SU-DHL-6 (cell line): ENCODE results near the gene CDHR2.

ENCODE experiments used
- H2AFZ ChIP-seq: fragments of 200-600 bp; sonication (generic); 2 replicates; pipeline ENCODE4 v1.6.1; 2014; ENCODE audit warnings: low read depth, mild to moderate bottlenecking, moderate library complexity, mixed read lengths, antibody characterized with exemption, low read length; ENCODE audit not compliant: severe bottlenecking
- H3F3A ChIP-seq: fragments of 200-600 bp; shearing (Covaris generic); 2 replicates; pipeline ENCODE4 v1.6.0; 2016; ENCODE audit warnings: antibody characterized with exemption, mild to moderate bottlenecking; ENCODE audit not compliant: insufficient read depth
- H3K27ac ChIP-seq: fragments of 200-600 bp; sonication (generic); 2 replicates; pipeline ENCODE4 v1.5.1; 2016; ENCODE audit warnings: low read depth, mild to moderate bottlenecking, low read length, moderate library complexity, mixed read lengths
- H3K27me3 ChIP-seq: fragments of 200-600 bp; sonication (generic), shearing (Covaris generic); 2 replicates; pipeline ENCODE4 v1.6.0; 2014; ENCODE audit warnings: mild to moderate bottlenecking, low read length
- H3K36me3 ChIP-seq: fragments of 200-600 bp; sonication (generic); 2 replicates; pipeline ENCODE4 v1.6.1; 2014; ENCODE audit warnings: mild to moderate bottlenecking, low read length, mixed read lengths
- H3K4me2 ChIP-seq: fragments of 300-600, 200-600 bp; shearing (Covaris generic), sonication (generic); 2 replicates; pipeline ENCODE4 v1.6.0; 2014; ENCODE audit warnings: low read length, low read depth, mild to moderate bottlenecking; ENCODE audit not compliant: poor library complexity, severe bottlenecking
- H3K4me3 ChIP-seq: fragments of 200-600 bp; sonication (generic); 2 replicates; pipeline ENCODE4 v1.5.1; 2014; ENCODE audit warnings: antibody characterized with exemption, low read length, mild to moderate bottlenecking, mixed read lengths; ENCODE audit not compliant: insufficient read depth, poor library complexity, severe bottlenecking
- H3K79me2 ChIP-seq: fragments of 200-600 bp; sonication (generic); 2 replicates; pipeline ENCODE4 v1.6.1; 2014; ENCODE audit warnings: mild to moderate bottlenecking, low read length, moderate library complexity; ENCODE audit not compliant: insufficient read depth
- H3K9ac ChIP-seq: fragments of 200-600 bp; sonication (generic); 2 replicates; pipeline ENCODE4 v1.7.0; 2014; ENCODE audit warnings: mild to moderate bottlenecking, low read length
- H3K9me2 ChIP-seq: fragments of 200-600 bp; sonication (generic); replicated peaks from 2 replicates; pipeline ENCODE4 v1.6.1; 2014; ENCODE audit warnings: low read length; ENCODE audit not compliant: insufficient read depth
- H3K9me3 ChIP-seq: fragments of 200-600 bp; sonication (generic); 2 replicates; pipeline ENCODE4 v1.6.1; 2014; ENCODE audit warnings: low read length, mixed read lengths; ENCODE audit not compliant: insufficient read depth
- H4K20me1 ChIP-seq: fragments of 200-600 bp; sonication (generic); 2 replicates; pipeline ENCODE4 v1.6.1; 2014; ENCODE audit warnings: low read depth, mild to moderate bottlenecking, antibody characterized with exemption, low read length, moderate library complexity, mixed read lengths
- EZH2phosphoT487 ChIP-seq: fragments of 200-600 bp; sonication (generic), shearing (Covaris generic); conservative IDR thresholded peaks from 2 replicates; pipeline ENCODE4 v1.6.1; 2018; ENCODE audit warnings: mild to moderate bottlenecking, antibody characterized with exemption, low read length, moderate library complexity, mixed read lengths
- TF ChIP-seq, protein P1 (sequence below): fragments of 200-600 bp; sonication (generic); IDR thresholded peaks from one replicate; pipeline ENCODE4 v1.5.1; 2017; ENCODE audit warnings: antibody characterized with exemption, mild to moderate bottlenecking, low read length, moderate library complexity; ENCODE audit not compliant: insufficient read depth, poor library complexity, severe bottlenecking

CDHR2 gene

DNA sequence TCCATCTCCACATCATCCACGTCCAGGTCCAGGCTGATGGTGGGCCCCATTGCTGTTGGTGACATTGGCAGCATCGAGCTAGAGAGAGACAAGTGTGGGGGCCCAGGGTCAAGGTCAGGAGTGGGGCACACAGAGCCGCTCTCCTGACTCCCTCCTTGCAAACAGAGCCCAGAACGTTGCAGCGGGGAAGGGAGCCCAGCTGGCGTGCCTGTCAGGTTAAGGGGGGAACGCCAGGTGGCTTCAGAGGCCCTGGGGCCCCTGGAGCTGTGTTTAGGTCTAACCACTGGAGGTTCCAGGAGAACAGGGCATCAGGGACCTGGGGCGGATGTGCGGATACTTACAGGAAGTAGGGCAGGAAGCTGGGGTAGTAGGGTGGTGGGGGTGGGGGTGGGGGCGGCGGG lies 19.4 kb upstream of the CDHR2 start:
- Histone ChIP-seq H4K20me1 (0 out of 2 replicates have a peak, but pooled peaks cover 2% of the 10 kb centered on the region), H3K79me2 (peaks cover 18% of the 10 kb centered on the region), H3K4me3 (no peak overlapping the region), H3K9me3 (no peaks in the 10 kb centered on the region), H2AFZ (no peak overlapping the region), H3K27me3 (no peaks in the 10 kb centered on the region), H3K4me2 (no peak overlapping the region), H3K27ac (peak overlapping the region; percentile 58), H3F3A (peaks cover 5% of the 10 kb centered on the region), H3K9ac (no peak overlapping the region), H3K36me3 (no peaks in the 10 kb centered on the region), H3K9me2 (no peaks in the 10 kb centered on the region)
- TF ChIP-seq, protein P1, sequence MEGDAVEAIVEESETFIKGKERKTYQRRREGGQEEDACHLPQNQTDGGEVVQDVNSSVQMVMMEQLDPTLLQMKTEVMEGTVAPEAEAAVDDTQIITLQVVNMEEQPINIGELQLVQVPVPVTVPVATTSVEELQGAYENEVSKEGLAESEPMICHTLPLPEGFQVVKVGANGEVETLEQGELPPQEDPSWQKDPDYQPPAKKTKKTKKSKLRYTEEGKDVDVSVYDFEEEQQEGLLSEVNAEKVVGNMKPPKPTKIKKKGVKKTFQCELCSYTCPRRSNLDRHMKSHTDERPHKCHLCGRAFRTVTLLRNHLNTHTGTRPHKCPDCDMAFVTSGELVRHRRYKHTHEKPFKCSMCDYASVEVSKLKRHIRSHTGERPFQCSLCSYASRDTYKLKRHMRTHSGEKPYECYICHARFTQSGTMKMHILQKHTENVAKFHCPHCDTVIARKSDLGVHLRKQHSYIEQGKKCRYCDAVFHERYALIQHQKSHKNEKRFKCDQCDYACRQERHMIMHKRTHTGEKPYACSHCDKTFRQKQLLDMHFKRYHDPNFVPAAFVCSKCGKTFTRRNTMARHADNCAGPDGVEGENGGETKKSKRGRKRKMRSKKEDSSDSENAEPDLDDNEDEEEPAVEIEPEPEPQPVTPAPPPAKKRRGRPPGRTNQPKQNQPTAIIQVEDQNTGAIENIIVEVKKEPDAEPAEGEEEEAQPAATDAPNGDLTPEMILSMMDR: no peak
- no peak for TF ChIP-seq EZH2phosphoT487

DNA sequence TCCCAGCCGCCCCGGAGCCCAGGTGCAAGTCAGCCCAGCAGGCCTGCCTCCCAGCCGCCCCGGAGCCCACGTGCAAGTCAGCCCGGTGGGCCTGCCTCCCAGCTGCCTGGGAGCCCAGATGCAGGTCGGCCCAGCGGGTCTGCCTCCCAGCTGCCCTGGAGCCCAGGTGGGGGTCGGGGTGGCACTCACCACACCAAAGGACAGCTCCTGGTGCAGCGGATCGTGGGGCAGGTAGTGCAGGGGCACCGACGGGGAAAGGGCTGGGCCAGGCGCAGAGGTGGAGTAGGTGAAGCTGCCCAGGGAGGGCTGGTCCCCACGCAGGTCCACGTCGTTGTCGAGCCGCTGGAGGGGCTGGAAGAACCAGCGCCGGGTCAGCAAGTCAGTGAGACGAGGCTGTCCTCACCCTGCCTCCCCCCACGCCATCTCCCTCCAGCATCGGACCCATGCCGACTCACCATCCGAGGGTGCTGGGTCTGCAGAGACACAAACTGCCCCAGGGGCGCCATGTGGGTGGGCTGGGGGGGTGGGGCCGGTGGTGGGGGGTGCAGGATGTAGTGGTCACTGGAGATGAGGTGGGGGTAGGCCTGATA lies 18.7 kb upstream of the CDHR2 start:
- H3K27me3 ChIP-seq: no peaks in the 10 kb centered on the region
- no peaks in the 10 kb centered on the region for H3K9me3 ChIP-seq
- no peaks in the 10 kb centered on the region for H3K36me3 ChIP-seq
- H3K27ac ChIP-seq: peak overlapping the region; percentile 31
- H3K9ac ChIP-seq: no peak overlapping the region
- no peak overlapping the region for H3K4me2 ChIP-seq
- no peaks in the 10 kb centered on the region for H3K9me2 ChIP-seq
- TF ChIP-seq, protein P1: no peak
- TF ChIP-seq EZH2phosphoT487: no peak
- H4K20me1 ChIP-seq: 0 out of 2 replicates have a peak, but pooled peaks cover 2% of the 10 kb centered on the region
- H2AFZ ChIP-seq: no peak overlapping the region
- peaks cover 13% of the 10 kb centered on the region for H3F3A ChIP-seq
- no peak overlapping the region for H3K4me3 ChIP-seq
- peaks cover 25% of the 10 kb centered on the region for H3K79me2 ChIP-seq

DNA sequence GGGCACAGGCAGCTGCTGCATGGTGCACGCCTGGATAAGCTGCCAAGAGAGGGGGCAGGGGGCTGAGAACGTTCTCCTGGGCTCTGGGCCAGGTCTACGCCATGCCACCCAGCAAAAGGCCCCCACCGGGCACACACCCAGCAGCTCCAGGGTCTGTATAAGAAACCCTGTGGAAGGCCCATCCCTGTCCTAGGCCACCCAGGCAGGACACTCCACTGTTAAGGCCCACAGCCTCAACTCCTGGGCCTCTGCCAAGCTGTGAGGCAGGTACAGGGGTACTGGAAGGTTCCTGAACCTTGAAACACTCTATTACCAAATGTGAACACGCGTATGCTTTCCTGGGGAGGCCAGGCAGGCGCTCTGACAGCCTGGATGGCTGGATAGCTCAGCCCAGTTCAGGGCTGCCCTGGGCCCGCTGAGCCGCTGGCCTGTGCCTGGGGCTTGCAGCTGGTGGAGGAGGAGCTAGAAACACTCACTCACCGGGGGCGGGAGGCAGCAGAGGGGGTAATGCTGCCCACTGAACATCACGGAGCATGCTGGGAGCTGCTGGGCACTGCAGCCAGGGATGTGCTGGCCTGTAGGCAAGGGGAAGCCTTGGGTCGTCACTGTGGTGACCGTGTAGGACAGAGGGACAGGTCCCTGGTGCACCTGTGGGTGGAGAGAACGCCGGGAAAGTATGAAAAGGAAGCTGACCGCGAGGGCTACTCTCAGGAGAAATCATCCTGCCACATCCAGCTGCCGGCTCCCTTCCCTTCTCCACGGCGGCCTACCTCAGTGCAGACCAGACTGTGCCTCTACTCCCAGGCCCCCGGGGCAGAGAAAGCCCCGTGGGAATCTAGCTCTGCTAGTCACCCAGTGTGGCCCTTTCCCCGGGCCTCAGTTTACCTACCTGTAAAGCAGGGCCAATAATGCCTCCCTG lies 17.9 kb upstream of the CDHR2 start:
- no peak overlapping the region for H2AFZ ChIP-seq
- H3F3A ChIP-seq: peaks cover 18% of the 10 kb centered on the region
- no peak overlapping the region for H3K9ac ChIP-seq
- peaks cover 32% of the 10 kb centered on the region for H3K79me2 ChIP-seq
- H3K9me3 ChIP-seq: no peaks in the 10 kb centered on the region
- no peaks in the 10 kb centered on the region for H3K36me3 ChIP-seq
- no peak overlapping the region for H3K27ac ChIP-seq
- 0 out of 2 replicates have a peak, but pooled peaks cover 2% of the 10 kb centered on the region for H4K20me1 ChIP-seq
- no peak overlapping the region for H3K4me3 ChIP-seq
- H3K9me2 ChIP-seq: no peaks in the 10 kb centered on the region
- TF ChIP-seq EZH2phosphoT487: no peak
- TF ChIP-seq, protein P1: no peak
- H3K4me2 ChIP-seq: no peak overlapping the region
- H3K27me3 ChIP-seq: no peaks in the 10 kb centered on the region
